ENCODE results near the gene MAD2L1BP.

MAD2L1BP gene

DNA sequence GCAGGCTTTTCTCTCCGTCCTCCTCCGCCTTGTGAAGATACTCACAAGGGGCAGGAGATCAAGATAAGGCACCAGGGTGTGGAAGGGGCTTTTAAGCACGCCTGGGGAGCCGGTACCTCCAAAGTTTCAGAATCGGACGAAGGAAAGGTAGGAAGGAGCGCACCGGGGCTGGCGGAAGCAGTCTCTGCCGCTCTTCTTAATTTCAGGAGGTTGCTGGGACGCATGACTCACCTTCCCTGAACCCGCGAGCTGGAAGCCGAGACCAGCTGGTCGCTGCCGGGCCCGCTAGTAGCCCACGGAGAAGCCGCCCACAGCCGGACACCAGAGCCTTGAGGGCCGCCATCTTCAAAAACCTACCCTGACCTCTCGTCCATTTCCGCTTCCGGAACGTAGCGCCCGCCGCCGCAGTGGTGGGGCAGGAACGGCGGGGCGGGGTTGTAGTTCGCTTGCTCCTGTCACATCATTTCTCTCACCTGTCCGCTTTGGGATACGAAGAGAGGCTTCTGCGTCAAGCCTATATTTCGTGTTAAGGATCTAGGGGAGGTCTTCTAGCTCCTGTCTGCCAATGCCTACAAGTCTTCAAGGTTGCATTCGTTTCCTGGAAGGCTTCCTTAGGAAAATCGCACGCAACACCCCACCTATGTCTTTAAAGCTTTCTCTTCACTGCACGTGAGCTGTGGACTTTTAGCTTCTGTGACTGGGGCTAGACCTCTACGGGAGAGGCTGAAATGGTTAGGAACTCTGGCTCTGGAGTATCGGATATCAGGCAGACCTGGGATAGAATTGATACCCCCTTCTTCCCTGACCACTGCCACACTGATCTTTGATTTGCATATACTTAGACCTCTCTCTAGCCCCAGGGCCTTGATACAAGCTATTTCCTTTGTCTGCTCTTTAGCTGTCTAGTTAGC is 52.1 kb downstream of the MAD2L1BP start, which contains the start of gene MRPS18A:
MRPS18A (minus strand) TSS at position 355 of the 911 bp plus-strand sequence; CDS start at position 343, 12 bp downstream.
- peak within 1 kb of the TSS; percentile 78 for H2BK5ac ChIP-seq (ENCODE audit: low read length)
- peaks cover 20% of the 10 kb centered on the region for H3K4me1 ChIP-seq (ENCODE audit: control insufficient read depth, low read depth, low read length)
- H2AK5ac ChIP-seq (ENCODE audit: low read length), result peak within 1 kb of the TSS; percentile 87
- H3K36me3 ChIP-seq (ENCODE audit: control insufficient read depth, insufficient read depth, low read length), result no peaks in the 10 kb centered on the region
- H3K79me2 ChIP-seq (ENCODE audit: control insufficient read depth, insufficient read depth, low read length), result peaks cover 43% of the 10 kb centered on the region
- peak; percentile 87 for DNase-seq
- H3K4me3 ChIP-seq (ENCODE audit: low read length), result peak within 1 kb of the TSS; percentile 99
- peak within 1 kb of the TSS; percentile 83 for H3K23ac ChIP-seq (ENCODE audit: low read length)
- peak within 1 kb of the TSS; percentile 91 for H3K4me2 ChIP-seq (ENCODE audit: low read length)
- WGBS (ENCODE audit: extremely low coverage, insufficient coverage, low lambda C conversion rate), result no CpG with 5 or more reads among the region's 43 CpGs
- peak within 1 kb of the TSS; percentile 89 for H4K5ac ChIP-seq (ENCODE audit: low read length)
- no peaks in the 10 kb centered on the region for H3K27me3 ChIP-seq (ENCODE audit: insufficient read depth, low read length, poor library complexity)
- peak within 1 kb of the TSS; percentile 99 for H3K56ac ChIP-seq (ENCODE audit: low read length)
- H4K8ac ChIP-seq (ENCODE audit: low read depth, low read length), result peak within 1 kb of the TSS; percentile 87
- no peak within 1 kb of the TSS for H2BK15ac ChIP-seq (replicated peaks; ENCODE audit: low read depth)
- peak within 1 kb of the TSS; percentile 98 for H3K9ac ChIP-seq (ENCODE audit: low read length)
- H3K18ac ChIP-seq (ENCODE audit: low read length), result no peak within 1 kb of the TSS
- H2BK120ac ChIP-seq (ENCODE audit: low read depth, low read length), result no peak within 1 kb of the TSS
- peaks cover 28% of the 10 kb centered on the region for H3K79me1 ChIP-seq (ENCODE audit: low read length)
- peak within 1 kb of the TSS; percentile 60 for H3K4ac ChIP-seq (ENCODE audit: low read depth, low read length)
- H3K27ac ChIP-seq (ENCODE audit: low read depth, low read length), result no peak within 1 kb of the TSS

DNA sequence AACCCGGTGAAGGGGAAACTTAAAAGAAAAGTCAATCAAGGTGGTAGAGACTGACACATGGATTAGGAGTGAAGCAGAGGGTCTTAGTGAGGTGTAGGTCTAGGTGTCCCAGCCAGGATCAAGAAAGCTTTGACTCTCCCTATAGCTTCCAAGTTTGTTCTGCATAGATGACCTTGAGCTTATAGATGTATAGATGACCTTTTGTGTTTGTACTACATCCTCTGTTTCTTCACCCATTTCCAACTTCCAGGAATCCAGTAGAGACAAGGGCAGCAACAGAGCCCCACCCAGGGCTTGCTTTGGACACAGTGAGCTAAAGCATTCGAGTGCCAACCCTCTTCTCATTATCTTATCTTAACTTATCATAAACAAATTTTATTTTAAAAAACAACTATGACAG is 53.8 kb downstream of the MAD2L1BP start:
- Histone ChIP-seq H4K5ac (ENCODE audit: low read length) (no peak overlapping the region), H3K9ac (ENCODE audit: low read length) (no peak overlapping the region), H3K27me3 (ENCODE audit: insufficient read depth, low read length, poor library complexity) (no peaks in the 10 kb centered on the region), H2BK5ac (ENCODE audit: low read length) (no peak overlapping the region), H3K4me3 (ENCODE audit: low read length) (no peak overlapping the region), H4K8ac (ENCODE audit: low read depth, low read length) (no peak overlapping the region), H3K79me2 (ENCODE audit: control insufficient read depth, insufficient read depth, low read length) (peaks cover 26% of the 10 kb centered on the region), H3K18ac (ENCODE audit: low read length) (no peak overlapping the region), H3K27ac (ENCODE audit: low read depth, low read length) (no peak overlapping the region), H2BK120ac (ENCODE audit: low read depth, low read length) (no peak overlapping the region), H3K79me1 (ENCODE audit: low read length) (peaks cover 13% of the 10 kb centered on the region), H3K4me1 (ENCODE audit: control insufficient read depth, low read depth, low read length) (peaks cover 9% of the 10 kb centered on the region), H2BK15ac (replicated peaks; ENCODE audit: low read depth) (no peak overlapping the region), H2AK5ac (ENCODE audit: low read length) (no peak overlapping the region), H3K56ac (ENCODE audit: low read length) (no peak overlapping the region), H3K23ac (ENCODE audit: low read length) (no peak overlapping the region), H3K4me2 (ENCODE audit: low read length) (no peak overlapping the region), H3K36me3 (ENCODE audit: control insufficient read depth, insufficient read depth, low read length) (no peaks in the 10 kb centered on the region), H3K4ac (ENCODE audit: low read depth, low read length) (no peak overlapping the region)
- DNase-seq, result no peak
- no CpG with 5 or more reads among the region's 2 CpGs for WGBS (ENCODE audit: extremely low coverage, insufficient coverage, low lambda C conversion rate)
